OCI-M2 (cell line): ENCODE measurements around the gene CDYL.

Source experiments
- DNase-seq: peaks from one replicate; lab custom pipeline; 2025; ENCODE audit not compliant: unreplicated experiment; lab: John Stamatoyannopoulos, UW

CDYL gene

DNA sequence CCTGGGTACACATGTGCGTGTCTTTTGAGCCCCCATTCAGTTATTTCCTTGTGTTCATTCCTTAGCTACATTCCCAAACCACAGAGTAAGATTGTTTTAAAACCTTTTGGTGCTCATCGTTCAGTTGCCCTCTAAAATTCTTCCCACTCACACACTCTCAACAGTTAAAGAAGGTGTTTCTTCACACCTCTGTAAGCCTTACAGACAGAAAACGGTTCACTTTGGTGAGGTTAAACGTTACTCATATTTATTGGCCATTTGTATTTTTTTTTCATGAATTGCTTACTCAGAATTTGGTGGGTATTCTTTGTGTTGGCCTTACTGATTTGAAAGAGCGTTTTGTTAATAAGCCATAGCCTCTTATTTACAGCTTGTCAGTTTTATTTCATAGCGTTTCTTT is 97.7 kb downstream of the CDYL start:
- DNase-seq: no peak

DNA sequence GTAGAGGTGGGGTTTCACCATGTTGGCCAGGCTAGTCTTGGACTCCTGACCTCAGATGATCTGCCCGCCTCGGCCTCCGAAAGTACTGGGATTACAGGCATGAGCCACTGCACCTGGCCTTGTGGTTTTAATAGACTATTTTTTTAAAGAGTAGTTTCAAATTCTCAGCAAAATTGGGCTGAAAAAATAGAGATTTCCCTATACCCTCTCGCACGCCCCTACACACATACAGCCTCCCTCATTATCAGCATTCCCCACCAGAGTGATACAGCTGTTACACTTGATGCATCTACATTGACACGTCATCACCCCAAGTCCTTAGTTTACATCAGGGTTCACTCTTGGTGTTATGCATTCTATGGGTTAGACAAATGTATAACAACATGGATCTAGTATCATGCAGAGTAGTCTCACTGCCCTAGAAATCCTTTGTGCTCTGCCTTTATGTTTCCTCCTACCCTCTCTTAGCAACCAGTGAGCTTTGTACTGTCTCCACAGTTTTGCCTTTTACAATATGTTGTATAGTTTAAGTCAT is 103.6 kb downstream of the CDYL start:
- no peak for DNase-seq

DNA sequence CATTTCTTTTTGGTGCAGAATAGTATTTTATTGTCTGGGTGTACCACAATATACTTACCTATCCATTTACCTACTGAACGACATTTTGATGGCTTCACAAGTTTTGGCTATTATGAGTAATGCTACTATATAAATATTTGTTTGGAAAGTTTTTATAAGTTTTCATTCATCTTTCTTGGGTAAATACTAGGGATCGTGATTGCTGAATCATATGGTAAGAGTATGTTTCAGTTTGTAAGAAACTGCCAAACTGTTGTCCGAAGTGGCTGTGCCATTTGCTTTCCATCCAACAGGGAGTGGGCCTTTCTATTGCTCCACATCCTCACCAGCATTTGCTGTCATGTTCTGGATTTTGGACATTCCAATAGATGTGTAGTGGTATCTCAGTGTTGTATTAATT is 104.2 kb downstream of the CDYL start:
- DNase-seq: no peak

DNA sequence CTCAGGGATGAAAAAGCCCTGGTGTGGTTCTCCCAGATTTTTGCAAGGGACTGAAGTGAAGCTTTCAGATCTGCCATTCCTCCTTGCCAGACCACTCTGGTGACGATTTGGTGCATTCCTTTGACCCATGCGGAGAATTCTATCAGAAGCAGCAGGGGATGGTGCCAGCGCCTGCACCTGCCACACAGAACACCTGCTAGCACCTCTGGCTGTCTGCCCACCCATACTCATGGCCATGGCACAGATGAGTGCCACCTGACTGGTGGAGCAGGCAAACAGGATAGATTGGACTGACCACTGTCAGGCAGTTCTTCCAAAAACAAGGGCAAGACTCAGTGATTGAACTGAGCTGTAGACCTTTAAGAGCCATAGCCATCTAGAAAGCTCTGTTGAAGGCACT is 107.1 kb downstream of the CDYL start:
- DNase-seq: no peak

DNA sequence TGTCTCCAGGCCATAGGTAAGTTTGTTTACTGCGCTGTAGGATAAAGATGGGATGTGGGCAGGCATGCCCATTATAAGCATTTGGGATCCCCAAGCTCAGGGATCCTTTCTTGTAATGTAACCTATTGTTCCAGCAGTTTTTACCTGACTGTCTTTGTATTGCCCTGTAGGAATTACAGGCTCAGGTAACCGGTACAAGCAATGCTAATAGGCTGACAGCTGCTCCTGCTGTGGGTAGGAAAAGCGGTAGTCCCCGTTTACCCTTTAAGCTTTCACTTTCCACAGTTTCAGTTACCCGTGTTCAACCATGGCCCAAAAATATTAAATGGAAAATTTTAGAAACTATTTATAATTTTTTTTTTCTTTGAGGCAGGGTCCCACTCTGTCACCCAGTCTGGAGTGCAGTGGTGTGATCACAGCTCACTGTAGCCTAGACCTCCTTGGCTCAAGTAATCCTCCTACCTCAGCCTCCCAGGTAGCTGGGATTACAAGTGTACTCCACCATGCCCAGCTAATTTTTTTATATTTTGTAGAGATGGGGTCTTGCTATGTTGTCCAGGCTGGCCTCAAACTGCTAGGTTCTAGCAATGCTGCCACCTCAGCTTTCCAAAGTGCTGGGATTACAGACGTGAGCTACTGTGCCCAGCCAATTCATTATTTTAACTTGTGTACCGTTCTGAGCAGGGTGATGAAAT is 108.6 kb downstream of the CDYL start:
- DNase-seq: no peak

DNA sequence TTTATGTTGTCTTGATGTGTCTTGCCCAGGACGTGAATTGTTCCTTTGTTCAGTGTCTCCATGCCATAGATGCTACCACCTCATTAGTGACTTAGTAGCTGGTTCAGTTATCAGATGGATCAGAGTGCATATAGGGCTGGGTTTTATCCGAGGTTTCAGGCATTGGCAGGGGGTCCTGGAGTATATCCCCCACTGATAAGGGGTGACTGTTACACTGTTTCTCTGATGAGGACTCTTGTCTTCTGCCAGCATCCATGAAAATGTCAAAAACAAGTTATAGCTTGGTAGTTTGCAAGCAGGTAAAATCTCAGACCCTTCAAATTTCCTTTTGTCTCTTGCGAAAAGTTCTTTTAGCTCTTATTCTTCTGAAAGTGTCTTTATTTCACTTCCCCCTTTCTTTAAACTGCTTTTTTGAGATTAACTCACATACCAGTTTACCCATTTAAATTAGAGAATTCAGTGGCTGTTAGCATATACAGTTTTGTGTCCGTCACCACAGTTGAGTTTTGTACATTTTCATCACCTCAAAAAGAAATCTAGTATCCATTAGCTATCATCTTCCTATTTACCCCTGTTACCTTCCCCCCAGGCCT is 109.2 kb downstream of the CDYL start:
- no peak for DNase-seq

DNA sequence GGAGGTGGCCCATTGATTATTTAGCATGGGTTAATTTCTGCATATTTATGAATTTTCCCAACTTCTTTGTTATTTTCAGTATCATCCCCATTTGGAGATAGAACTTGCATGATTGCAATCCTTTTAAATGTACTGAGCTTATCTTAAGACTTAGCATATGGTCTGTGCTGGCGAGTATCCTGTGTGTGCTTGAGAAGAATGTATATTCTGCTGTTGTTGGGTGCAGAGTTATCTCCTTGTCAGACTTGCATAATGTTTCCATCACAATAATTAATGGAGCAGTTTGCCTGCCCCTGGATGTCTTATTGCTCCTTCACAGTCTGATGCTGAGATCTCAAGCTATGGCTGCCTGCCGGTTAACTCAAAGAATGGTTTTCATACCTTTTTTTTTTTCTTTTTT is 112.6 kb downstream of the CDYL start:
- no peak for DNase-seq

DNA sequence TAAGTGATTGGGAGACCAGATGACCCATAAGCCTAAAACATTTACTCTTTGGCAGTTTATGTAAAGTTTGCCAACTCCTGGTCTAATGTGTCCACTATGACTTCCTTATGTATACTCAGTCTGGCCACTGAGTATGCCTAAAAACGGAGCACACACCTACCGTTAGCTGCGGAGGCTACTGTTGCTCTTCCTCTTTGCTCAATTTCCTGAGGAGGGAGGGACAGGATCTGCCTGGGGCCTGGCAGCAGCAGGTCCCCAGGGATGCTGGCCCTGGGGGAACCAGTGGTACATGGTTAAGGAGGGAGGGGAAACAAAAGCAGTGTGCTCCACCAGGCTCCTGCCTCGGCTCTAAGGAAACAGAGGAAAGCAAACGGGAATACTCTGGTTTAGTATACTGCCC is 113.5 kb downstream of the CDYL start:
- DNase-seq: no peak

DNA sequence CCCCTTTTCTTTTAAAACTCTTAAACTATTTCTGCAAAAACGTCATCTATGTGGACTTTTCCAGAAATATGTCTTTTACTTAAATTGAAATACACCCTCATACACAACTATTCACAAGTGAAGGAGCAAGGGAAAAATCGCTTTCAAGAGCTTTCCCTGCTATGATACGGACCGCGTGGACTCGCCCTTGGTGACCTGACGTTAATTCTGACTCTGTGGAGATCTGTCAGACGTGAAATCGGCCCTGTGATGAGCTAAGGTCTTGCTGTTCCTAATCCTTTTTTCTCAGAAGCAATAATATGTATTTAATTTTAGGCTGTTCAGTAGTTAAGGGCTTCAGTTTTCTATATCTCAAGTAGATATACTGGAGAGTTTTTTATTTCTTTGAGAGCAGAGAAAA is 114.0 kb downstream of the CDYL start:
- no peak for DNase-seq

DNA sequence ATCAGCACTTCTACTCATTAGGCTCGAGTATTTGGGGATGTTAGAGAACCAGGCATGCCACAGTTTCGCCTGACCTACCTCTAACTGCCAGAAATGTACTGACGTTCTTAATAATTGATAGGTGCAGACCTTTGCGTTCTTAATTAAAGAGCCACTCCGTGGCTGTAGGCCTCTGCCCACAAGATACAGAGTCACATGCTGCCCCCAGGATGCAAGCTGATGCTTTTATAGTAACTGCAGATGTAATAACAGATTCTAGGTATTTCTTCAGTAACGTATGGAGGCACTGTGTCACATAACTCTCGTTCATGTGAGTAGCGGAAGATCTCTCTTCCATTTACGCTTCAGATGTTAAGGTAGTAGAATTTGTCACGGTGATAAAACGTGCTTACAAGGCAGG is 114.4 kb downstream of the CDYL start:
- no peak for DNase-seq

DNA sequence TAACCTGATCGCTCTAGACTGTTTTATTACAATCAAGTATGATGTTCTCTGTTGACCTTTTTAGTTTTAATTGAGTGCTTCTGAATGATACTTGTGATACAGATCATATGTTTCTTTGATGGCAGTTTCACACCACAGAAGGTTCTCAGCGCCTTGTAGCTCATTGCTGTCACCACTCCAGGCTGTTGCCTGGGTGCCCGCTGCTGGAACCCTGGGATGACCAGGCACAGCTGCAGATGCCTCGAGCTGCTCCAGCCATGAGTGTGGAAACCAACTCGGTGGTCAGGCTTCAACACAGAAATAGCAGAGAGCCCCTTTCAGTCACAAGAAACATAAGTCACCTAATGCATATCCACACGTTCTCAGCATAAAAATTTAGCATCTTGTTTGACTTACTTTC is 114.9 kb downstream of the CDYL start:
- no peak for DNase-seq

DNA sequence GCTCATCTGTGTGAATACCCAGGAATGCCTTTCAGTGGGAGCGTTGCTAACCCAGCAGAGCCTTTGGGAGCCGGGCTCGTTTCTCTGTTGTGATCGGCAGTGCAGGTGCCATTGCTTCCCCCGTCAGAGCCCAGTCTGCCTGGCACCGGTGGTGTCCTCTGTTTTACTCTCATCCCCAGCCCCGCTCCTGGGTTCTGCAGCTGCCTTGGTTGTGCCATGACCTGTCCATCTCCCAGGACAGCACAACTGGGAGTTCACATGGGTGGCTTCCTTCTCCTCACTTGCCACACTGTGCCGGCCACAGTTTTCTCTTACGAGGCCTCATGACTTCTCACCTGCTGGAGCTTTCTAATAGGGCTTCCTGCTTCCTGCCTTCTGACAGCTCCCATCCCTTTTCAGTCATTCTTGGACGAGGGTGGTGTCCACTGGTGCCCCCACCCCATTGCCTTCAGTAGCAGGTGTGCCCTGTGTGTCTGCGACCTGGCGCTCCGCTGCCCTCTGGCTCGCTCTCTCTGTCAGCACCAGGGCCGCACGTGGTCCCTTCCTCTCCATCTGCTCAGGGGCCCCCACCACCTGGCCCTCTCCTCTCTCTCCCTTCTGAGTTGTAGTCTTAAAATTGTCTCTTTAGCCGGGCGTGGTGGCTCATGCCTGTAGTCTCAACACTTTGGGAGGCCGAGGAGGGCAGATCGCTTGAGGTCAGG is 116.7 kb downstream of the CDYL start:
- no peak for DNase-seq

DNA sequence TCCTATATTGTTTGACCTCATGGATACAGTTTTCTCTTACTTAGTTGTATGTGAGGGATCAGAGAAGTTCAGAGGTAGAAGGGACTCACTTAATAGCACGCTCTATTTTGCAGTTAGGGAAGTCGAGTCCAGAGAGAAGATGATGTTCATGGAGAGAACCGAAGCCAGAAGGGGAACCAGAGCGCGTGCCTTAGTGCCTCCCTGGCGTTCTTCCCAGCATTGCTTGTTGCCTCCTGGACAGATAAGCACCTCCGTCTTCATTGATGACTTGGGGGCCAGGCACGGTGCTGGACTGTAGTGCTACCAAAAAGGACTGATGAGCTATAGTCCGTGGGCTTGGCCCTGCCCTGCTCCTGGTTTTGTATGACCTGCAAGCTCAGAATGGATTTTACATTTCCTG is 117.8 kb downstream of the CDYL start:
- DNase-seq: no peak

DNA sequence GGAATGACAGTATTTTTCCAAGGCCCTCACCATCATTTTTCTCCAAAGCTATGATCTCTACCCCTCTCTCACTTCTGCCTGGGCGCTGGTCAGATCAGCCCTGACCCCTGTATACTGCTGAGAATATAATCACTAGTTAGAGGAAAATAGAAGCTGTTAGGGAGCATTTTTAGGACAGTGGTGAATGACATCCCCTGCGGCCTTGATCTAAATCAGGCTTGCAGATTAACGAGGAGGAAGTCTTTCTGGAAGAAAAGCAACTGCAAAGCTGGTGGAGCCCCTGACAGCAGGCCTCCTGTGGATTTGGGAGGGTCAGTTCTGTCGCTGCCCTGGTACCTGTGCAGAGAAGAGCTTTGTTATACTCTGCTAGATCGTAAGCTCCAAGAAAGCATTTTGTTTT is 119.8 kb downstream of the CDYL start:
- DNase-seq: no peak

DNA sequence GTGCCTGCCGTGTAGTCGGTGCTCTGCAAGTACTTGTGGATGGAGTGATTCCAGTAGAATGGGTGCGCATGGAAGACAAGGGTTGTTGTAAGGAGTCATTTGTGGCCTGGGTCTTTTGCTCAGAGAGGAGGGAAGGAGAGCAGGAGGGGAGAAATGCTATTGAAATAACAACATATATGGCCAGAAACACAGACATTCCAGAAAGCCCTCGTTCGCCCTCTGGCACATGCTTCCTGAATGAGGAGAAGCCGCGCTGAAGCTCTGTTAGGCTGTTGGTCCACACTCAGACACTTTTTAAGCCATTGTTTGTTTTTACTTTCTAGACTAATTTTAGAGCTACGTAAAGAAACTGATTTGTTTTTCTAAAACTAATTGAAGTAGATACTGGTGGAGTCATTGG is 120.2 kb downstream of the CDYL start:
- no peak for DNase-seq

DNA sequence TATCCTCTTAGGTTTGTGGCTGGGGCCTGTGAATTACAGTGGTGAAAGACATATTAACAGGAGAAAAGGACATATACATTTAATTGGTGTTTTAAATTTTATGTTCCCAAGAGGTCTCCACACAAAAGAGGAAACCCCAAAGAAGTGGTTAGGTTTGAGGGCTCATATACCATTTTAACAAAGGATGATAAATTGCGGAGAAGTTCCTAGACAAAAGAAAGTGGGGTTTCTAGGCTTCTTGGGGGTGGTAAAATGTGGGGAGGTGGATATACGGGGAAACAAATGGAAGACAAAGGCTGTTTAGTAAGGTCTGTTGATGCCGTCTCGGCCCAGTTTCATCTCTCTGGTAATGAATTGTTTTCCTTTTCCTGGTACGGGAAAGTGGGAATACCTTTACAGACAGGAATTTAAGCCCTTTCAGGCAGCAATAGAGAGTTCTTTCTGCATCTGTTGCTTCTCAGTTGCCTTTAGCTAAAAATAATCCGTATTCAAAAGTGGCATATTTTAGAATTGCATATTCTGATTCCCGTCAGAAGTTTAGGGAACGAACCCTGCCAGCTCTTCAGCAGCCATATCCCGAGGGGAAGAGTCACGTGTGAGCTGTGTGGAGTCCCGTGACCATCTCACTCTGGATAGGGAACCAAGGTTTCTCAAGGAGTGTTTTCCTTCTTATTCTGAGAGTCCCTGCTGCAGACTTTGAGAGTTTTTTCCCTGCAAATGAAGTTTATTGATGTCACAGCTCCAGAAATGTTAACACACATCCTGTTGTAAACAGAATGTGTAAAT is 123.2 kb downstream of the CDYL start:
- DNase-seq: no peak

DNA sequence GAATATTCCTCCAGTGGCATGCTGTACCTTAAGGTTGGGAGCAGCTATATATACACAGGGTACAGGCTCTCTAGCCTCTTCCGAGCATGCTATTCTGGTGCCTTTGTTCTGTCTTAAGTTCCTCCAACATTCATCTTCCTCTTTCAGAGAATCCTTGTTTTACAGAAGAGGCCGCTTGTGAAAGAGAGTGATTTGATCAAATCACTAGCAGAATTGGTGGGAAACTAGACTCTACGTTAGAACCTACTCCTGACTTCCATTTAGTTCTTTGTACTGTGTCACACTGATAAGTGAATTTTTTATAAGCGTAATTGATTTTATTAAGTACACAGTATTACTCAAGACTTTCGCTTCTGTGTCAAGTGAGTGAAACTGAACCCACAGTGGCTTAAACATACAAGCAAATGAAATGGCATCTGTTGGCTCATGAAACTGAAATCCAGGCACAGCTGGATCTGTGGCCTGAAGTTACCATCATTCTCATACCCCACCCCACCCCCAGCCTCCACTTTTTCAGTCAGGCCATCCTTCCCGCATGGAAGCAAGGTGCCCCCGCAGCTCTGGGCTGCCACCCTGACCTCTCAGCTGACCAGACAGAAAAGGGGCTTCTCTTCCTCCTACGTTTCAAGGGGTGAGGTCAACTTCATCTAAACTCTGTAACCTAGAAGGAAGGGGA is 125.3 kb downstream of the CDYL start:
- no peak for DNase-seq

DNA sequence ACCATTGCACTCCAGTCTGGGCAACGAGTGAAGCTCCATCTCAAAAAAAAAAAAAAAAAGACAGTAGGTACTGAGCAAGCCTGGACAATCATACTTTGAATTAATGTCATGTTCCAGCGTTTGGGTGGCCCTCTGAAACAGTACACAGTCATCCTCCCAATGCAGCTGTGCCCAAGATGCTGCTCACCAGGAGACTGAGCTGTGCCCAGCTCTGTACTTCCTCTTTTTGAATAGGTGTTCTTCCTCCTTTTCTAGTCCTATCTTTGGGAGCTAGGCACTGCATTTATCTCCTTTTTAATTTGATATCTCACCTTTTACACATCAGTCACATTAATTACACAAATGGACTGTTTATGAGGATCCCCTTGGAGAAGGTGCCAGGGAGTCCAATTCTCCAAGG is 126.2 kb downstream of the CDYL start:
- DNase-seq: no peak

DNA sequence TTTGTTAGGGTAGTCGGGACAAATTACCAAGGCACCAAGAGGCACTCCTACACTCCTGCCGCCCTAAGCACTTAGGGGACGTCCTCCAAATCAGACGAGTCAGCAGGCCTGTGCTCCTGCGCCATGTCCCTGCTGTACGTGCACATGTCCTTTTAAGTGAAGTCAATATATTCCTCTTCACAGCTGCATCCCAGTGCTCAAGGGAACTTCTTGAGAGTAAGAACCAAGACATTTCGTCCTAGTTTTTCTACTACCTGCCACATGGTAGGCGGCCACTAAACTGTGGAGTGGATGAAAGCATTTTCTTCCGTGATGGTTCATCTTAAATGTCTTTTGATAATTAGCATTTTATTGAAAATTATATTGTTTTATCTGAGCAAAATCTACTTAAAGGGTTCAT is 126.9 kb downstream of the CDYL start:
- DNase-seq: no peak

DNA sequence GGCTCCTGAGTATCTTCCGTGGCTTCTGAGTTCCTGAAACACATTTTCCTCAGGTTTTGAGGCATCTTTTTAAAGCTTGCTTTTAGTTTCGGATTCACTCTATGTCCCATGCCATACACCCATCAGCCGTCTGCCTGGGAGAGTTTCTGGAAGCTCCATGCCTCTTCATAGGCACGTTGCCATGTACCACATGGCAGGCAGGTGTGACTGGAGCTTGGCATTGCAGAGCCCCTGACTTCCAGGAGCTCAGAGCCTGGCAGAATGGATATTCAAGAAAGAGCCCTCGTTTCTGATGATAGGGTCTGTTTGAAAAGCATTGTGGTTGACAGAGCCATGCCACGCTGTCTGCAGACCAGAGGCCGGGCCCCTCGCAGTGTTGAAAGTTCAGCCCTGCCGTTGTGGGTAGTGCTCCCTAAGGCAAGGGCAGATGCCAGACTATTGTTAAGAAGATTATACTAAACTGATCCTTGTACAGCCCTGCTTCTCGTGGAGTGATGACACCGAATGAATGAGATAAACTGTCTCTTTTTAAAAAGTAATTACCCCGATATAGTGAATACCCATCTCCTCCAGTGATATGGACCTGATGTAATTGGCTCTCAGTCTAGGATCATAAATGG is 127.7 kb downstream of the CDYL start:
- no peak for DNase-seq
